Measurements from ENCODE around the gene CLN3. TPM values are rescaled to one million over a fixed set of nuclear protein-coding genes. Genes with fewer than 3 reads are reported as not detected.
A peak's percentile ranks its signal among the peaks of the same experiment; 100 is the strongest.
"Not testable (repeated sequence)": the region's sequence is repeated elsewhere in the genome, so short reads cannot be mapped to it uniquely, and the experiment has no call there.

Gene CLN3
- total and polyA plus RNA-seq, 9 of the 15 experiments (the other 6 are each of a cell fraction or from before 2014, with no cell fraction given) = 2.5 to 27.1 (median 11.6) TPM

DNA sequence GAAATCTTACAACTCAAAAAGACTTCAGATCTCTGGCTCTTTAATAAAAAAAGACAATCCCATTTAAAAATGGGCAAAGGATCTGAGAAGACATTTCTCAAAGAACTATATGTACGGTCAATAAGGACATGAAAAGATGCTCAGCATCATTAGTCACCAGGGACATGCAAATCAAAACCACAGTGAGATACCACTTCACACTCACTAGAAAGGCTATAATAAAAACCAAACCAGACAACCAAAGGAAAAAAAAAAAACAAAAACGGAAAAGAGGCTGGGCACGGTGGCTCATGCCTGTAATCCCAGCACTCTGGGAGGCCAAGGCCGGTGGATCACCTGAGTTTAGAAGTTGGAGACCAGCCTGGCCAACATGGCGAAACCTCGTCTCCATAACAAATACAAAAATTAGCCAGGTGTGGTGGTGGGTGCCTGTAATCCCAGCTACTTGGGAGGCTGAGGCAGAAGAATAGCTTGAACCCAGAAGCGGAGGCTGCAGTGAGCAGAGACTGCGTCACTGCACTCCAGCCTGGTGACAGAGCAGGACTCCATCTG, 18.1 kb downstream of the CLN3 start:
- 85% methylated on average over 8 of the region's 8 CpGs for WGBS (ENCODE audit: insufficient coverage, low coverage, missing lambda C conversion rate)
- H3K27me3 ChIP-seq (ENCODE audit: control insufficient read depth in 2 of 2, insufficient read depth in 2 of 2, low read length in 2 of 2) = no peaks in the 10 kb centered on the region
- no peak overlapping the region for H2AFZ ChIP-seq (ENCODE audit: low read depth, low read length)
- in situ Hi-C loops (cut with MboI) = loop anchor here (10.0 kb wide), 1 partner anchor 171 kb away; no protein-coding TSS in a partner anchor
- intact Hi-C loops (cut with micrococcal nuclease) = no loop called here
- DNase-seq (ENCODE audit: extremely low read depth in 1 of 4, low spot score in 3 of 4) = no peak
- H3K9me3 ChIP-seq (replicated peaks; ENCODE audit: control insufficient read depth, insufficient read depth, low read depth, low read length) = no peaks in the 10 kb centered on the region
- no peak overlapping the region for H3K27ac ChIP-seq (ENCODE audit: extremely low read depth, low read depth, low read length)
- H4K20me1 ChIP-seq (replicated peaks; ENCODE audit: control insufficient read depth, insufficient read depth, low read length) = no peaks in the 10 kb centered on the region
- TF ChIP-seq GTF2E2 (tag; IDR thresholded peaks at IDR 0.05) = no peak
- peaks cover 0 to 3% of the 10 kb centered on the region in 2 experiments; a peak in 1 of 5 replicates for H3K4me1 ChIP-seq (replicated peaks in 1 of 2; ENCODE audit: control insufficient read depth in 2 of 2, insufficient read depth in 2 of 2, low read length in 2 of 2)
- H3K4me2 ChIP-seq (ENCODE audit: insufficient read depth, low read length) = no peak overlapping the region
- no peak for FAIRE-seq
- no peak overlapping the region for H3K4me3 ChIP-seq
- no peak overlapping the region for H3K9ac ChIP-seq (ENCODE audit: insufficient read depth in 1 of 2, low read depth in 2 of 2, low read length in 2 of 2)
- H3K9me1 ChIP-seq (ENCODE audit: control insufficient read depth, insufficient read depth, low read length) = no peaks in the 10 kb centered on the region
- no peak for ATAC-seq
- BruUV-seq (replicated peaks) = no TSS peak
- CTCF ChIA-PET (ENCODE audit: low intra/inter-chr PET ratio) = no interaction called here
- H3K79me2 ChIP-seq (ENCODE audit: control insufficient read depth, insufficient read depth, low read length) = no peaks in the 10 kb centered on the region
- peaks cover 13% of the 10 kb centered on the region; the same call in 1 of the 3 replicates for H3K36me3 ChIP-seq (ENCODE audit: control insufficient read depth, insufficient read depth, low read length)
- POLR2A ChIA-PET = no interaction called here

DNA sequence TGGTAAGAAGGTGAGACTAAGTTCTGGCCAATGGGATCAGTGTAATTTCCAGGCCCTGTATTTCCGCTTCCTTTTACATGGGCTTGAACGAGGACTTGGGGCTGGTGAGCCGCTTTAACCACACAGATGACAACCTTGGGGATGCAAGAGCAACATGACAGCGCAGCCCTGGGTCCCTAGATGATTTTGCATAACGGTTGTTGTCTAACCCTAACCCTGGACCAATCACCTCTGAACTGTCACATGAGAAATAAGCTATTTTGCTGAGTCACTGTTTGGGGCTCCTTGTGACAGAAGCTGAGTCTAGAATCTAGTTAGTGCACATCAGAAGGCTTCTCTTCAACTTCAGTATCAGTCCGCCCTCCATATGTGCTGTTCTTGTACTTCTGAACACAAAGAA, 44.8 kb downstream of the CLN3 start:
- no CpG with 5 or more reads among the region's 6 CpGs for WGBS (ENCODE audit: insufficient coverage, low coverage, missing lambda C conversion rate)
- in situ Hi-C loops (cut with MboI) = loop anchor here (25.0 kb wide), 1 partner anchor 490 kb away; the partner anchor contains the start of genes CD19 and RABEP2
- BruUV-seq (replicated peaks); H3K36me3 ChIP-seq (ENCODE audit: control insufficient read depth, insufficient read depth, low read length); H3K9ac ChIP-seq (ENCODE audit: insufficient read depth in 1 of 2, low read depth in 2 of 2, low read length in 2 of 2); intact Hi-C loops (cut with micrococcal nuclease); H3K9me1 ChIP-seq (ENCODE audit: control insufficient read depth, insufficient read depth, low read length); H3K27ac ChIP-seq (ENCODE audit: extremely low read depth, low read depth, low read length); H3K4me1 ChIP-seq (replicated peaks in 1 of 2; ENCODE audit: control insufficient read depth in 2 of 2, insufficient read depth in 2 of 2, low read length in 2 of 2); H4K20me1 ChIP-seq (replicated peaks; ENCODE audit: control insufficient read depth, insufficient read depth, low read length); POLR2A ChIA-PET; CTCF ChIA-PET (ENCODE audit: low intra/inter-chr PET ratio); DNase-seq (ENCODE audit: extremely low read depth in 1 of 4, low spot score in 3 of 4); H3K9me3 ChIP-seq (replicated peaks; ENCODE audit: control insufficient read depth, insufficient read depth, low read depth, low read length); H3K4me3 ChIP-seq; H3K79me2 ChIP-seq (ENCODE audit: control insufficient read depth, insufficient read depth, low read length); H3K27me3 ChIP-seq (ENCODE audit: control insufficient read depth in 2 of 2, insufficient read depth in 2 of 2, low read length in 2 of 2); FAIRE-seq; H3K4me2 ChIP-seq (ENCODE audit: insufficient read depth, low read length); H2AFZ ChIP-seq (ENCODE audit: low read depth, low read length): not testable (repeated sequence)
- peak; percentile 99 for ATAC-seq

DNA sequence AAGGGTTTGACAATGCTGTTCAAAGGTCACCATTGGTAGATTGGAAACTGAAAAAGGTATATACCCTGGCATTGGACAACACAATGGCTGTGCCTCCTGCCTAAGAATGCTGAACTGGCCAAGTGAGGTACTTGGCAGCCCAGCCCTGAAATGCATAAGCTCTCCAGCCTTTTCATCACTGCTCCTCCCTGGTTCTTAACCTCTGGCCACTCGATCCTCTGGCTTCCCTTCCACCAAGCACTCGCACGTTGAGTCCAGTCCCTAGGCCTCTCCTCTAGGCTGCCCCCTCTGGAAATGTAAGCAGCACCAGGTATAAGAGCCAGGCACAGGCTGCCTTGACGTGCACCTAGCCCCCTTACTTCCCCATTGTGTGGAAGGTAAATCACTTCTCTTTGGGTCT, 45.5 kb downstream of the CLN3 start:
- H3K9ac ChIP-seq (ENCODE audit: insufficient read depth in 1 of 2, low read depth in 2 of 2, low read length in 2 of 2); H2AFZ ChIP-seq (ENCODE audit: low read depth, low read length); POLR2A ChIA-PET; intact Hi-C loops (cut with micrococcal nuclease); H3K4me3 ChIP-seq; H4K20me1 ChIP-seq (replicated peaks; ENCODE audit: control insufficient read depth, insufficient read depth, low read length); H3K4me1 ChIP-seq (replicated peaks in 1 of 2; ENCODE audit: control insufficient read depth in 2 of 2, insufficient read depth in 2 of 2, low read length in 2 of 2); H3K27me3 ChIP-seq (ENCODE audit: control insufficient read depth in 2 of 2, insufficient read depth in 2 of 2, low read length in 2 of 2); H3K36me3 ChIP-seq (ENCODE audit: control insufficient read depth, insufficient read depth, low read length); H3K9me1 ChIP-seq (ENCODE audit: control insufficient read depth, insufficient read depth, low read length); FAIRE-seq; H3K79me2 ChIP-seq (ENCODE audit: control insufficient read depth, insufficient read depth, low read length); DNase-seq (ENCODE audit: extremely low read depth in 1 of 4, low spot score in 3 of 4); H3K27ac ChIP-seq (ENCODE audit: extremely low read depth, low read depth, low read length); H3K9me3 ChIP-seq (replicated peaks; ENCODE audit: control insufficient read depth, insufficient read depth, low read depth, low read length); CTCF ChIA-PET (ENCODE audit: low intra/inter-chr PET ratio); BruUV-seq (replicated peaks); H3K4me2 ChIP-seq (ENCODE audit: insufficient read depth, low read length): not testable (repeated sequence)
- in situ Hi-C loops (cut with MboI) = loop anchor here (25.0 kb wide), 1 partner anchor 491 kb away; the partner anchor contains the start of genes CD19 and RABEP2
- peak; percentile 75 for ATAC-seq
- no CpG with 5 or more reads among the region's 4 CpGs for WGBS (ENCODE audit: insufficient coverage, low coverage, missing lambda C conversion rate)

DNA sequence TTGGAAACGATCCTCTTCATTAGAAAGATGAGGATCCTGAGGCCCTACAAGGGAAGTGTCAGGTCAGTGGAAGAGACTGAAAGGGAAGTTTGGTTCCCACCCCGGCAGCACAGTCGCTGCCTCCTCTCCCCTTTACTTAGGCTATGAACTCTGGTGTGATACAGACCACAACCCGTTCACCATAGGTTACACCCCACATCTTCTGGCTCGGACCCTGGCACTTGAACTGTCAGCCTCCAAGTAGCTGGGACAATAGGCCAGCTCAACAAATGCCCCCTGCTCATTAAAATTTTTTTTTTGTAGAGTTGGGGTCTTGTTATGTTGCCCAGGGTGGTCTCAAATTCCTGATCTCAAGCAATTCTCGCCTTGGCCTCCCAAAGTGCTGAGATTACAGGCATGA, 47.9 kb downstream of the CLN3 start:
- H3K4me1 ChIP-seq (replicated peaks in 1 of 2; ENCODE audit: control insufficient read depth in 2 of 2, insufficient read depth in 2 of 2, low read length in 2 of 2); H3K4me2 ChIP-seq (ENCODE audit: insufficient read depth, low read length); intact Hi-C loops (cut with micrococcal nuclease); H2AFZ ChIP-seq (ENCODE audit: low read depth, low read length); POLR2A ChIA-PET; CTCF ChIA-PET (ENCODE audit: low intra/inter-chr PET ratio); DNase-seq (ENCODE audit: extremely low read depth in 1 of 4, low spot score in 3 of 4); H3K9me3 ChIP-seq (replicated peaks; ENCODE audit: control insufficient read depth, insufficient read depth, low read depth, low read length); FAIRE-seq; H3K27me3 ChIP-seq (ENCODE audit: control insufficient read depth in 2 of 2, insufficient read depth in 2 of 2, low read length in 2 of 2); H3K9ac ChIP-seq (ENCODE audit: insufficient read depth in 1 of 2, low read depth in 2 of 2, low read length in 2 of 2); H3K9me1 ChIP-seq (ENCODE audit: control insufficient read depth, insufficient read depth, low read length); BruUV-seq (replicated peaks); H4K20me1 ChIP-seq (replicated peaks; ENCODE audit: control insufficient read depth, insufficient read depth, low read length); H3K27ac ChIP-seq (ENCODE audit: extremely low read depth, low read depth, low read length); ATAC-seq; H3K36me3 ChIP-seq (ENCODE audit: control insufficient read depth, insufficient read depth, low read length); H3K4me3 ChIP-seq; H3K79me2 ChIP-seq (ENCODE audit: control insufficient read depth, insufficient read depth, low read length): not testable (repeated sequence)
- in situ Hi-C loops (cut with MboI) = loop anchor here (25.0 kb wide), 1 partner anchor 493 kb away; the partner anchor contains the start of genes CD19 and RABEP2
- WGBS (ENCODE audit: insufficient coverage, low coverage, missing lambda C conversion rate) = 60% methylated on average over 3 of the region's 6 CpGs
